HL-60 (cell line): ENCODE results near the gene FMN1.

Source experiments
- DNase-seq, 2 experiments: peaks; one replicate each; pipeline ENCODE4 v3.0.0-alpha.2; 2010 to 2020; ENCODE audit warnings: low read depth in 1 of 2, low spot score in 1 of 2
- H3K27ac ChIP-seq: fragments of 250-450 bp; sonication (Bioruptor Pico); replicated peaks from 2 replicates; pipeline ENCODE4 v1.5.1; 2020; ENCODE audit warnings: mild to moderate bottlenecking, moderate library complexity
- H3K27me3 ChIP-seq: fragments of 250-450 bp; sonication (Bioruptor Pico); 2 replicates; pipeline ENCODE4 v1.5.1; 2021; ENCODE audit warnings: mild to moderate bottlenecking, moderate library complexity; ENCODE audit not compliant: insufficient read depth, poor library complexity, severe bottlenecking
- H3K4me3 ChIP-seq: replicated peaks from 2 replicates; pipeline ENCODE4 v1.5.1; 2011; ENCODE audit warnings: mild to moderate bottlenecking, control low read depth, low read length; ENCODE audit not compliant: insufficient read depth
- GABPA ChIP-seq: IDR thresholded peaks from 2 replicates; pipeline ENCODE4 v1.6.1; 2012; ENCODE audit warnings: low read depth
- POLR2AphosphoS5 ChIP-seq: IDR thresholded peaks from 2 replicates; pipeline ENCODE4 v1.6.1; 2012; ENCODE audit warnings: low read depth
- SPI1 ChIP-seq: IDR thresholded peaks from 2 replicates; pipeline ENCODE4 v1.6.1; 2012; ENCODE audit warnings: low read depth, mild to moderate bottlenecking, borderline replicate concordance
- TF ChIP-seq, protein P1 (sequence below): IDR thresholded peaks from 2 replicates; pipeline ENCODE4 v1.6.1; 2012; ENCODE audit warnings: low read depth; ENCODE audit not compliant: insufficient replicate concordance
- TF ChIP-seq, protein P2 (sequence below): IDR thresholded peaks from one replicate; pipeline ENCODE4 v1.5.1; 2011; ENCODE audit warnings: low read length, control low read depth, inconsistent platforms; ENCODE audit not compliant: insufficient read depth

FMN1 gene

DNA sequence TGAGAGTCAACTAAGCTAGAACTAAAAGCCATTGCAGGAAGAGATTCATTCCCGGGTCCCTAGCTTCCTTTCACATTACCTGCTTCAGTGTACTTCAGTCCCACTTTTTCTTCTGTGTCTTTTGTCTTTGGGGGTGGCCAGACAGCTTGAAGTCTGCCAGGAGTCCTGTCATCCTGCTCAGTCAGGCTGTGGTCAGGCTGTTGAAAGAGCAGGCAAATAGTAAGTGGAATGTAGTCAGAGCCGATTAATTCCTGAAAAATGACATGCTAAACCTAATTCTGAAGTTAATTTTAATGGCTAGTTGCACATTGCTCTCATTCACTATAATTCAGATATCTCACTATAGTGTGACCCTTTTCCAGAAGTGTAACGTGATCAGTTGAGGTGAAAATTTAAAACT, 129.6 kb downstream of the FMN1 start:
- TF ChIP-seq GABPA (no peak), SPI1 (no peak), POLR2AphosphoS5 (no peak)
- TF ChIP-seq, protein P1, sequence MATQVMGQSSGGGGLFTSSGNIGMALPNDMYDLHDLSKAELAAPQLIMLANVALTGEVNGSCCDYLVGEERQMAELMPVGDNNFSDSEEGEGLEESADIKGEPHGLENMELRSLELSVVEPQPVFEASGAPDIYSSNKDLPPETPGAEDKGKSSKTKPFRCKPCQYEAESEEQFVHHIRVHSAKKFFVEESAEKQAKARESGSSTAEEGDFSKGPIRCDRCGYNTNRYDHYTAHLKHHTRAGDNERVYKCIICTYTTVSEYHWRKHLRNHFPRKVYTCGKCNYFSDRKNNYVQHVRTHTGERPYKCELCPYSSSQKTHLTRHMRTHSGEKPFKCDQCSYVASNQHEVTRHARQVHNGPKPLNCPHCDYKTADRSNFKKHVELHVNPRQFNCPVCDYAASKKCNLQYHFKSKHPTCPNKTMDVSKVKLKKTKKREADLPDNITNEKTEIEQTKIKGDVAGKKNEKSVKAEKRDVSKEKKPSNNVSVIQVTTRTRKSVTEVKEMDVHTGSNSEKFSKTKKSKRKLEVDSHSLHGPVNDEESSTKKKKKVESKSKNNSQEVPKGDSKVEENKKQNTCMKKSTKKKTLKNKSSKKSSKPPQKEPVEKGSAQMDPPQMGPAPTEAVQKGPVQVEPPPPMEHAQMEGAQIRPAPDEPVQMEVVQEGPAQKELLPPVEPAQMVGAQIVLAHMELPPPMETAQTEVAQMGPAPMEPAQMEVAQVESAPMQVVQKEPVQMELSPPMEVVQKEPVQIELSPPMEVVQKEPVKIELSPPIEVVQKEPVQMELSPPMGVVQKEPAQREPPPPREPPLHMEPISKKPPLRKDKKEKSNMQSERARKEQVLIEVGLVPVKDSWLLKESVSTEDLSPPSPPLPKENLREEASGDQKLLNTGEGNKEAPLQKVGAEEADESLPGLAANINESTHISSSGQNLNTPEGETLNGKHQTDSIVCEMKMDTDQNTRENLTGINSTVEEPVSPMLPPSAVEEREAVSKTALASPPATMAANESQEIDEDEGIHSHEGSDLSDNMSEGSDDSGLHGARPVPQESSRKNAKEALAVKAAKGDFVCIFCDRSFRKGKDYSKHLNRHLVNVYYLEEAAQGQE = no peak
- TF ChIP-seq, protein P2, sequence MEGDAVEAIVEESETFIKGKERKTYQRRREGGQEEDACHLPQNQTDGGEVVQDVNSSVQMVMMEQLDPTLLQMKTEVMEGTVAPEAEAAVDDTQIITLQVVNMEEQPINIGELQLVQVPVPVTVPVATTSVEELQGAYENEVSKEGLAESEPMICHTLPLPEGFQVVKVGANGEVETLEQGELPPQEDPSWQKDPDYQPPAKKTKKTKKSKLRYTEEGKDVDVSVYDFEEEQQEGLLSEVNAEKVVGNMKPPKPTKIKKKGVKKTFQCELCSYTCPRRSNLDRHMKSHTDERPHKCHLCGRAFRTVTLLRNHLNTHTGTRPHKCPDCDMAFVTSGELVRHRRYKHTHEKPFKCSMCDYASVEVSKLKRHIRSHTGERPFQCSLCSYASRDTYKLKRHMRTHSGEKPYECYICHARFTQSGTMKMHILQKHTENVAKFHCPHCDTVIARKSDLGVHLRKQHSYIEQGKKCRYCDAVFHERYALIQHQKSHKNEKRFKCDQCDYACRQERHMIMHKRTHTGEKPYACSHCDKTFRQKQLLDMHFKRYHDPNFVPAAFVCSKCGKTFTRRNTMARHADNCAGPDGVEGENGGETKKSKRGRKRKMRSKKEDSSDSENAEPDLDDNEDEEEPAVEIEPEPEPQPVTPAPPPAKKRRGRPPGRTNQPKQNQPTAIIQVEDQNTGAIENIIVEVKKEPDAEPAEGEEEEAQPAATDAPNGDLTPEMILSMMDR = no peak
- H3K27me3 ChIP-seq = peaks cover 3% of the 10 kb centered on the region
- H3K4me3 ChIP-seq = no peak overlapping the region
- DNase-seq = no peak
- H3K27ac ChIP-seq = no peak overlapping the region

DNA sequence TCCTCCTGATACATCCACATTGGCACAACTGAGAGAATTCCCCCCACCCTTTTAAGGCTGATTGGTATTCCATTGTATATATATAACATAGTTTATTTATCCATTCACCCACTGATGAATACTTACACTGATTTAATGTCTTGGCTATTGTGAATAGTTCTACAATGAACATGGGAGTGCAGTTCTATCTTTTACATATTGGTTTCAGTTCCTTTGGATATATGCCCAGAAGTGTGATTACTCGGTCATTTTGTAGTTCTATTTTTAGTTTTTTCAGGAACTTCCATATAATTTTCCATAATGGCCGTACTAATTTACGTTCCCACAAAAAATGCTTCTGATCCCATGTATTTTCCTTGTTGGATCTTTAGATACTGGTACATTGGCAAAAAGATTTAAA, 135.3 kb downstream of the FMN1 start:
- peaks cover 4% of the 10 kb centered on the region for H3K27me3 ChIP-seq
- no peak overlapping the region for H3K4me3 ChIP-seq
- no peak for DNase-seq
- H3K27ac ChIP-seq = no peak overlapping the region
- TF ChIP-seq SPI1 = no peak
- no peak for TF ChIP-seq POLR2AphosphoS5
- TF ChIP-seq GABPA = no peak
- TF ChIP-seq, protein P2 = no peak
- TF ChIP-seq, protein P1 = no peak

DNA sequence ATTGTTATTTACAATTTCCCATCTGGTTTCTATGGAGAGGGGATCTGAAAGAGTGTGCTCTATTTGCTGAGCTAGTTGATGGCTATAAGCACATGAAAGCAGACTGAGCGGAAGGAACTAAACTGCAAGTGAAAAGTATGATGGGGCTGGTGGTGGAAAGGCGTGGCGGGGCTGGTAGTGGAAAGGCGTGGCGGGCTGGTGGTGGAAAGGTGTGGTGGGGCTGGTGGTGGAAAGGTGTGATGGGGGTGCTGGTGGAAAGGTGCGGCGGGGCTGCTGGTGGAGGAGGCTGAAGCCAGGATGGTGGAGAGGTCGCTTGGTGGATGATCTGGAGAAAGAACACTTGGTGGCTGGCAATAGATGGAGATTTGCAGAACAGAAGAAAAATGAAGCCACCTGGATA, 136.7 kb downstream of the FMN1 start:
- Histone ChIP-seq H3K27me3 (peaks cover 4% of the 10 kb centered on the region), H3K27ac (no peak overlapping the region), H3K4me3 (no peak overlapping the region)
- no peak for DNase-seq
- TF ChIP-seq POLR2AphosphoS5 (no peak), SPI1 (no peak), GABPA (no peak)
- TF ChIP-seq, protein P2 = no peak
- TF ChIP-seq, protein P1 = no peak
